Uterus (tissue), 4 donors: ENCODE measurements around the gene C1orf94. TPM values are rescaled to one million over a fixed set of nuclear protein-coding genes. Genes with fewer than 3 reads are reported as not detected.

Experiments used
- DNase-seq, 2 donors: peaks; one replicate each; pipeline ENCODE4 v3.0.0-alpha.2; 2019 to 2020
- H3K27ac ChIP-seq, 2 donors: fragments of 200-600 bp; sonication (generic); 1 replicate in 1 of 2; 2 replicates in 1 of 2; pipeline ENCODE4 v1.5.1; 2016 to 2018
- H3K27me3 ChIP-seq, 2 donors: fragments of 200-600 bp; sonication (generic); one replicate each; pipeline ENCODE4 v1.5.1; 2018 to 2019; ENCODE audit warnings: control low read depth in 1 of 2
- H3K36me3 ChIP-seq, 2 donors: fragments of 200-600 bp; sonication (generic); one replicate each; pipeline ENCODE4 v1.5.1; 2019; ENCODE audit warnings: control low read depth in 1 of 2
- H3K4me1 ChIP-seq, 2 donors: fragments of 200-600 bp; sonication (generic); one replicate each; pipeline ENCODE4 v1.5.1; 2018 to 2019; ENCODE audit warnings: control low read depth in 1 of 2
- H3K4me3 ChIP-seq, 2 donors: fragments of 200-600 bp; sonication (generic); 1 replicate in 1 of 2; 2 replicates in 1 of 2; pipeline ENCODE4 v1.5.1; 2018 to 2019; ENCODE audit warnings: mild to moderate bottlenecking in 1 of 2
- H3K9me3 ChIP-seq, 2 donors: fragments of 200-600 bp; sonication (generic); one replicate each; pipeline ENCODE4 v1.5.1; 2019; ENCODE audit warnings: control low read depth in 1 of 2
- POLR2A ChIP-seq, 2 donors: fragments of 450-650 bp; IDR thresholded peaks; one replicate each; pipeline ENCODE4 v1.6.1; 2016; ENCODE audit warnings: antibody characterized with exemption in 2 of 2, mild to moderate bottlenecking in 1 of 2, moderate library complexity in 1 of 2
- intact Hi-C: fragments of 100-400 bp; cut with DNase I; formaldehyde crosslinking; loops from one replicate; pipeline ENCODE4 v1.15.1; 2023; ENCODE audit warnings: low total_unique reads
- total RNA-seq, 4 donors: library from RNA; depleted of rRNA in 3 of 4; stranded (reverse); fragments of >200 nt in 3 of 4; gene quantifications; one replicate each; pipeline versions ENCODE4 v1.1.0 to v1.2.4, GENCODE V29; 2014 to 2023
- TF ChIP-seq, protein P1 (sequence below), 4 experiments: fragments of 200-600 bp in 2 of 4; fragments of 450-650 bp in 2 of 4; sonication (generic) in 2 of 4; IDR thresholded peaks; one replicate each; pipeline ENCODE4 v1.5.1; 2016 to 2019; ENCODE audit warnings: antibody characterized with exemption in 4 of 4, mild to moderate bottlenecking in 2 of 4, moderate library complexity in 1 of 4
- donor health status: DM: yes; HTN: yes; CAD: no.

The C1orf94 gene
- total RNA-seq, 4 donors from 2014 or later: not detected

DNA sequence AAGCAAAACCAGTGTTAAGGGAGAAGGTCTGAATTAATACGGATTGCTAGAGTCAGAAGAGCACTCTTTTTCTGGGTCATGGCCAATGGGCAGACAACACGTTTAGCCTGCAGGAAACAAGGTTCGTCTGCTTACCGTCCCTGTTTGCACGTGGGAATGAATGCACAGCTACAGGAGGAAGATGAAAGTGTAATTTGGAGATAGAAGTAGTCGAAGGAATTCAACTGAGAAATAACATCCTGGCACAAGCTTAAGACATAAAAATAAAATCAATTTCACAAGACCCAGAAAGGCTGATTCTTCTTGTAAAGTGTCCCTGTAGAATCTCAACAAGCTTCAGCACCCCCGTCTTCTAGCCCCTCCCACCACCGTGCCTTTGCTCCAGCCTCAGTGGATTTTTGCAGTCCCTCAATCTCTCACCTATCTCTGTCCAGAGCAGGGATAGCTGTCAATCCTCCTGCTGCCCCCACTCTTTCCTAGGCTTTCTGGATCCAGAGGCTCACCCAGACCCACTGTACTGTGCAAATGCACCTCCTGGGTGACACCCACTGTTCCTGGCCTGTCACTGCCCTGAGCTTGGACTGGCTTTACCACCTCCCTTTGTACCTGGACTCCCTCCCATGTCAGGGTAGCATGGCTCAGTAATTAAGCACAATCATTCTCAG, 60.6 kb downstream of the C1orf94 start:
- intact Hi-C loops: no loop called here
- no peak for DNase-seq
- no peak overlapping the region for H3K4me3 ChIP-seq

DNA sequence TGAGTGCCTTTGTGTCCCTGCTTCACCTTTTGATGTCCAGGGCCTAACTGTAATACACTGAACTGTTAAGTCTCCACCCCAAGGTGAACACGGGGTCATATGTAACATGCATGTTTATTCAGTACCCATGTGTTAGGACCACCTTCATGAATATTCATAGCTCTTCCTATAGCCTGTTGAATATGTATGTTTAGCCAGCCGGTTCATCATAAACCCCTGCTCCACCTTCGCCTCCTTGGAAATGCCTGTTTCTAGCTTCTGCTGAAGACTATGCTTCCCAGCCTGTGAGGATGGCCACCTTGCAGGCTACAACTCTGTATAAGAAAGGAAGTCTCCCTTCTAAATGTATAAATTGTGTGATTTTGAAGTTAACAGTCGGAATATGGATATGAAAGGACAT, 69.3 kb downstream of the C1orf94 start:
- no peaks in the 10 kb centered on the region for H3K27me3 ChIP-seq
- no peak for TF ChIP-seq POLR2A (IDR thresholded peaks at IDR 0.05)
- intact Hi-C loops: no loop called here

More for the DNA sequence above, 60.6 kb downstream of the C1orf94 start:
- TF ChIP-seq POLR2A (IDR thresholded peaks at IDR 0.05): no peak
- TF ChIP-seq, protein P1, sequence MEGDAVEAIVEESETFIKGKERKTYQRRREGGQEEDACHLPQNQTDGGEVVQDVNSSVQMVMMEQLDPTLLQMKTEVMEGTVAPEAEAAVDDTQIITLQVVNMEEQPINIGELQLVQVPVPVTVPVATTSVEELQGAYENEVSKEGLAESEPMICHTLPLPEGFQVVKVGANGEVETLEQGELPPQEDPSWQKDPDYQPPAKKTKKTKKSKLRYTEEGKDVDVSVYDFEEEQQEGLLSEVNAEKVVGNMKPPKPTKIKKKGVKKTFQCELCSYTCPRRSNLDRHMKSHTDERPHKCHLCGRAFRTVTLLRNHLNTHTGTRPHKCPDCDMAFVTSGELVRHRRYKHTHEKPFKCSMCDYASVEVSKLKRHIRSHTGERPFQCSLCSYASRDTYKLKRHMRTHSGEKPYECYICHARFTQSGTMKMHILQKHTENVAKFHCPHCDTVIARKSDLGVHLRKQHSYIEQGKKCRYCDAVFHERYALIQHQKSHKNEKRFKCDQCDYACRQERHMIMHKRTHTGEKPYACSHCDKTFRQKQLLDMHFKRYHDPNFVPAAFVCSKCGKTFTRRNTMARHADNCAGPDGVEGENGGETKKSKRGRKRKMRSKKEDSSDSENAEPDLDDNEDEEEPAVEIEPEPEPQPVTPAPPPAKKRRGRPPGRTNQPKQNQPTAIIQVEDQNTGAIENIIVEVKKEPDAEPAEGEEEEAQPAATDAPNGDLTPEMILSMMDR (IDR thresholded peaks at IDR 0.05): no peak
- no peak overlapping the region for H3K27ac ChIP-seq
- no peaks in the 10 kb centered on the region for H3K36me3 ChIP-seq
- H3K27me3 ChIP-seq: no peaks in the 10 kb centered on the region
- no peaks in the 10 kb centered on the region for H3K4me1 ChIP-seq
- no peaks in the 10 kb centered on the region for H3K9me3 ChIP-seq

DNA sequence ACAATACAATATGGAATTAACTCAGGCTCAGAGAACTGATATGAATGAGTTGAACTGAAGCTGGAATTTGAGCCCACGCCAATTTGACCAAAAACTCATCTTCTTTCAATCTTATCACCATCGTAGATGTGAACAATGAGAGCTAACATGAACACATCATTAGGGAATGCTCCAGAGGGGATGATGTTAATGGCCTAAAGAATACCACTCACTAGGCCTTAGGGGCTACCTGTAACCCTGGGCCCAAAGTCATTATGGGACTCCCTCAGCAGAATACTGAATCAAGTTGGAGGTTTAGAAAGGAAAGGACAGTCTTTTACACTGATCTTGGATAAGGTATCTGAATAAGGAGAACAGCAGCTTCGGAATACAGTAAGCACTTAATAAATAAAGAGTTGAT, 73.6 kb downstream of the C1orf94 start:
- no peaks in the 10 kb centered on the region for H3K4me1 ChIP-seq
- TF ChIP-seq, protein P1 (IDR thresholded peaks at IDR 0.05): no peak
- no peak for TF ChIP-seq POLR2A (IDR thresholded peaks at IDR 0.05)
- no peak for DNase-seq
- no peak overlapping the region for H3K27ac ChIP-seq
- no peaks in the 10 kb centered on the region for H3K36me3 ChIP-seq
- no peaks in the 10 kb centered on the region for H3K9me3 ChIP-seq
- intact Hi-C loops: no loop called here
- H3K4me3 ChIP-seq: no peak overlapping the region
- no peaks in the 10 kb centered on the region for H3K27me3 ChIP-seq

More for the DNA sequence above, 69.3 kb downstream of the C1orf94 start:
- H3K9me3 ChIP-seq: no peaks in the 10 kb centered on the region
- H3K4me3 ChIP-seq: no peak overlapping the region
- DNase-seq: no peak
- H3K4me1 ChIP-seq: no peaks in the 10 kb centered on the region
- H3K27ac ChIP-seq: no peak overlapping the region
- H3K36me3 ChIP-seq: no peaks in the 10 kb centered on the region

DNA sequence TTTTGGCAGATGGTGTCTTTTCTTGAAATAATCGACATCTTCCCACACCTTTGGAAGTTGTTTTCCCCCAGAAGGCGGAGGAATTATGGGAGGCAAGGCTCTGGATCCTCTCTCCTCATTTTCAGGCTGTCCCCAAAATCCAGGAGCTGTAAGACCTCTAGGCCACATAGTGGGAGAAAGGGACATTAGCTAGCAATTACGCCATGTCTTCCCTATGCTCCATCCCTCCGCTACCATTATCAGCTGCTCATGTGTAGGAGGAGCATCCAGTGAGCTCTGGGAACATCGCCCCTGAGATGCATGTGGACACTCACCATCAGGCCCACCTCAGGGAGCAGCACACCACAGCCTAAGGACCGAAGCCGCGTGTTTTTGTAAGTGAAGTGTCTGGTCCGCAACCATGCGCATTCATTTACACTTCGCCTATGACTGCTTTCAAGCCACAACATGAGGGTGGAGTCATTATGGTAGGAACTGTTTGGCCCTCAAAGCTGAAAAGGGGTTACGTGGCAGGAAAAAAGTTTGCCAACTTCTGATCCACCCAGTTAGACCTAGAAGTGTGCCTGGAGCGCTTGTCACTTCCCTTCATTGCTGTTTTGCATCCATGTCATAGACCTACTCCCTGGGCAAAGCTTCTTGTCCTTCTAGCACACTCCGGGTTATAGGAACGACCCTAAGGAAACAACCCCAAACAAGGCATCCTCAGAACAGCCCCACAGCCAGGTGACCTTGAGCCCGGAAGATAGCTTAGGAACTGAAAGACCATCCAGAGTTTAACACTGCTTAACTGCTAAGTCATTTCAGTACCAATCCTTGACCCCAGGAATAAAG, 85.5 kb downstream of the C1orf94 start:
- intact Hi-C loops: no loop called here
- Histone ChIP-seq H3K4me1 (no peaks in the 10 kb centered on the region), H3K27me3 (no peaks in the 10 kb centered on the region), H3K27ac (no peak overlapping the region), H3K4me3 (no peak overlapping the region), H3K36me3 (no peaks in the 10 kb centered on the region), H3K9me3 (no peaks in the 10 kb centered on the region)
- no peak for DNase-seq
- TF ChIP-seq, protein P1 (IDR thresholded peaks at IDR 0.05): no peak
- TF ChIP-seq POLR2A (IDR thresholded peaks at IDR 0.05): no peak

DNA sequence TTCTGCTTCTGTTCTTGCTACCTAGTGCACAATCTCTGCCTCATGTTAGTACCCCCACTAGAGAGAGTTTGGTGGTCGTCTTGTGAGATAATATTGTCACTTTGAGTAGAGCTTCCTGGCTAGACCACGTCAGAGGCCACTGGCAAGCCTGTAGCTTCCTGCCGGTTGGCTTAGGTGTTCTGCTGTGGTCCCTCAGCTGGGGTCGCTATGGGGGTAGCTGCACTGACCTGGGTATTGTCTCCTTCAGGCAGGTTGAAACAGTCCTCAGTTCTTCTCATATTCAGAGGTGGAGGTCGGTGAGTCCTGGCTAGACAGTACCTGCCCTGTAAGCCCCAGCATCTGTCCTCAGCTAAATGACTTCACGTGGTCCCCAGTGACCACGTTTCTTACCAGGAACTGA, 86.2 kb downstream of the C1orf94 start:
- Histone ChIP-seq H3K9me3 (no peaks in the 10 kb centered on the region), H3K4me1 (no peaks in the 10 kb centered on the region), H3K4me3 (no peak overlapping the region), H3K27ac (no peak overlapping the region), H3K27me3 (no peaks in the 10 kb centered on the region), H3K36me3 (no peaks in the 10 kb centered on the region)
- intact Hi-C loops: no loop called here
- TF ChIP-seq POLR2A (IDR thresholded peaks at IDR 0.05): no peak
- TF ChIP-seq, protein P1 (IDR thresholded peaks at IDR 0.05): no peak
- no peak for DNase-seq
